HEK293T (cell line): ENCODE results near the gene MAN1C1.

Experiments used
- ARNT ChIP-seq: fragments of 450-650 bp; IDR thresholded peaks from 2 replicates; pipeline ENCODE4 v1.6.1; 2017; ENCODE audit warnings: mild to moderate bottlenecking
- BHLHE40 ChIP-seq: fragments of 450-650 bp; IDR thresholded peaks from 2 replicates; pipeline ENCODE4 v1.6.1; 2016; ENCODE audit warnings: mild to moderate bottlenecking, moderate library complexity, borderline replicate concordance
- CTBP1 ChIP-seq: fragments of 450-650 bp; IDR thresholded peaks from 2 replicates; pipeline ENCODE4 v1.6.1; 2016; ENCODE audit warnings: borderline replicate concordance
- ELF4 ChIP-seq: fragments of 450-650 bp; IDR thresholded peaks from 2 replicates; pipeline ENCODE4 v1.6.1; 2017; ENCODE audit warnings: antibody characterized with exemption
- FOXA1 ChIP-seq: fragments of 450-650 bp; IDR thresholded peaks from 2 replicates; pipeline ENCODE4 v1.6.1; 2016; ENCODE audit warnings: mild to moderate bottlenecking
- FOXK2 ChIP-seq: fragments of 450-650 bp; IDR thresholded peaks from 2 replicates; pipeline ENCODE4 v1.6.1; 2016; ENCODE audit warnings: mild to moderate bottlenecking
- HDGF ChIP-seq: fragments of 450-650 bp; IDR thresholded peaks from 2 replicates; pipeline ENCODE4 v1.6.1; 2017; ENCODE audit warnings: antibody characterized with exemption, borderline replicate concordance
- LEF1 ChIP-seq: fragments of 450-650 bp; IDR thresholded peaks from 2 replicates; pipeline ENCODE4 v1.6.1; 2017; ENCODE audit warnings: mild to moderate bottlenecking, borderline replicate concordance
- SP1 ChIP-seq: fragments of 450-650 bp; IDR thresholded peaks from 2 replicates; pipeline ENCODE4 v1.6.1; 2017
- ZNF384 ChIP-seq: fragments of 450-650 bp; IDR thresholded peaks from 2 replicates; pipeline ENCODE4 v1.6.1; 2016

DNA sequence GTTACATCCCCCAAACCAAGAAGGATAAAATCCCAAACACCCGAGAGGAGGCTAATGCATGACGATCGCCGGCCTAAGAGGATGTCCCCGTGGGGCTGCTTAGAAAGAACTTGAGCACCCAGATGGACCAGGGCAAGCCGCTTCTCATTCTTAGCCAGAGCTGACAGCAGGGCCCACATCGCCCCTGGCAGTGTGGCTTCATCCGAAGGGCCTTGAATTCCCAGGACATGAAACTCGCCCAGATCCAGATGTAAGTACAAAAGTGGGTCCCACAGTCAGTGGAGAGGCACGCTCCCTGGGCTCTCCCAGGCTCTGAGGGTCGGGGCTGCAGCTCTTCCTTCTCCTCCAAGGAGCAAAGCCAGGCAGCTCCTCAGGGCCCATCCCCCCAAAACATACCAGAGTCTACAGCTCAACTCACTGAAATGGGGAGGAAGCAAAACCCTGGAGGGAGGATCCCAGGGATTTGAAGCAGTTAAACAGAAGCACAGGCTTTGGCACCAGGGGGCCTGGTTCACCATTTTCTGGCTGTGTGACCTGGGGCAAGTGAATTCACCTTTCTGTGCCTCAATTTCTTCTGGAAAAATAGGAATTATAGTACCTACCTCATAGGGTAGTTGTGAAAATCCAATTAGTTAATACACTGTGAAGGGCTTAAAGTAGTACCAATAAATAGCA lies 85.6 kb downstream of the MAN1C1 start:
- TF ChIP-seq SP1 = no peak
- TF ChIP-seq BHLHE40 = no peak
- TF ChIP-seq FOXA1 = no peak
- no peak for TF ChIP-seq CTBP1
- TF ChIP-seq HDGF = no peak
- no peak for TF ChIP-seq FOXK2
- TF ChIP-seq LEF1 = no peak
- TF ChIP-seq ELF4 = no peak
- TF ChIP-seq ARNT = no peak
- TF ChIP-seq ZNF384 = no peak
